Measurements from ENCODE around the gene GOLM1. TPM values are rescaled to one million over a fixed set of nuclear protein-coding genes. Genes with fewer than 3 reads are reported as not detected.

GOLM1 gene
- total RNA-seq, 1 experiment from 2014 or later = 75.1 TPM

DNA sequence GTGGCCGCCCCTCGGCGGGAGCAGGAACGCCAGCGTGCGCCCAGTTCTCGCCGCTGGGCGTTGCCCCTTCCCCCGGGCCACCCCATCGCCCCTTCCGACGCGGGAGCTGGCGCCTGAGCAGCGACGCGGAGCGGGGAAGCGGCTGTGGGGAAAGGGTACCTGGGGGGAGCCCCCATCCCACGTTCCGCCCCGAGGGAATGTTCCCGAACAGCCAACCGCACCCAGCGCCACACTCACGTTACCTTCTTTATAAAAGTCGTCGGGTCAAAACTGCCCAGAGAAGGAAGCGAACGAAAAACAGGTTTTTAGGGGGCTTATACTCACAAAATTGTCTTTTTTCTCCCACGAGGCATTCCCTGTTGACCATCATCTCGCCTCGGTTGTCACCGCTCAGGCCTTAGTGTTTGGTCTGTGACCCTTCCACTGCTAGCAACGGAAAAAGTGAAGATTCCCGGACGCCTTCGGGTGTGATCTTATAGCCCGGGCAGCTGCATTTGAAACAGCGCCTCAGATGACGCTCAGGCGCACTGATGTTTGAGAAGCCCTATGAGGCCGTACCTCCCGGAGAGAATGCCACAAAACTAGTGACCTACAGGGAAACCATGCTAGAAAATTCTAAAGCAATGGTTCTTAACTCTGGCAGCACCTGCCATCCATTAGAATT is 475 bp upstream of the GOLM1 start (continued):
- TF ChIP-seq, protein P1, sequence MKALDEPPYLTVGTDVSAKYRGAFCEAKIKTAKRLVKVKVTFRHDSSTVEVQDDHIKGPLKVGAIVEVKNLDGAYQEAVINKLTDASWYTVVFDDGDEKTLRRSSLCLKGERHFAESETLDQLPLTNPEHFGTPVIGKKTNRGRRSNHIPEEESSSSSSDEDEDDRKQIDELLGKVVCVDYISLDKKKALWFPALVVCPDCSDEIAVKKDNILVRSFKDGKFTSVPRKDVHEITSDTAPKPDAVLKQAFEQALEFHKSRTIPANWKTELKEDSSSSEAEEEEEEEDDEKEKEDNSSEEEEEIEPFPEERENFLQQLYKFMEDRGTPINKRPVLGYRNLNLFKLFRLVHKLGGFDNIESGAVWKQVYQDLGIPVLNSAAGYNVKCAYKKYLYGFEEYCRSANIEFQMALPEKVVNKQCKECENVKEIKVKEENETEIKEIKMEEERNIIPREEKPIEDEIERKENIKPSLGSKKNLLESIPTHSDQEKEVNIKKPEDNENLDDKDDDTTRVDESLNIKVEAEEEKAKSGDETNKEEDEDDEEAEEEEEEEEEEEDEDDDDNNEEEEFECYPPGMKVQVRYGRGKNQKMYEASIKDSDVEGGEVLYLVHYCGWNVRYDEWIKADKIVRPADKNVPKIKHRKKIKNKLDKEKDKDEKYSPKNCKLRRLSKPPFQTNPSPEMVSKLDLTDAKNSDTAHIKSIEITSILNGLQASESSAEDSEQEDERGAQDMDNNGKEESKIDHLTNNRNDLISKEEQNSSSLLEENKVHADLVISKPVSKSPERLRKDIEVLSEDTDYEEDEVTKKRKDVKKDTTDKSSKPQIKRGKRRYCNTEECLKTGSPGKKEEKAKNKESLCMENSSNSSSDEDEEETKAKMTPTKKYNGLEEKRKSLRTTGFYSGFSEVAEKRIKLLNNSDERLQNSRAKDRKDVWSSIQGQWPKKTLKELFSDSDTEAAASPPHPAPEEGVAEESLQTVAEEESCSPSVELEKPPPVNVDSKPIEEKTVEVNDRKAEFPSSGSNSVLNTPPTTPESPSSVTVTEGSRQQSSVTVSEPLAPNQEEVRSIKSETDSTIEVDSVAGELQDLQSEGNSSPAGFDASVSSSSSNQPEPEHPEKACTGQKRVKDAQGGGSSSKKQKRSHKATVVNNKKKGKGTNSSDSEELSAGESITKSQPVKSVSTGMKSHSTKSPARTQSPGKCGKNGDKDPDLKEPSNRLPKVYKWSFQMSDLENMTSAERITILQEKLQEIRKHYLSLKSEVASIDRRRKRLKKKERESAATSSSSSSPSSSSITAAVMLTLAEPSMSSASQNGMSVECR (CRISPR knock-in tag; IDR thresholded peaks at IDR 0.05; ENCODE audit: borderline replicate concordance) = peak; percentile 61; the same call in 1 of the 2 replicates
- TF ChIP-seq, protein P2, sequence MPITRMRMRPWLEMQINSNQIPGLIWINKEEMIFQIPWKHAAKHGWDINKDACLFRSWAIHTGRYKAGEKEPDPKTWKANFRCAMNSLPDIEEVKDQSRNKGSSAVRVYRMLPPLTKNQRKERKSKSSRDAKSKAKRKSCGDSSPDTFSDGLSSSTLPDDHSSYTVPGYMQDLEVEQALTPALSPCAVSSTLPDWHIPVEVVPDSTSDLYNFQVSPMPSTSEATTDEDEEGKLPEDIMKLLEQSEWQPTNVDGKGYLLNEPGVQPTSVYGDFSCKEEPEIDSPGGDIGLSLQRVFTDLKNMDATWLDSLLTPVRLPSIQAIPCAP (CRISPR knock-in tag; IDR thresholded peaks at IDR 0.05) = no peak
- TF ChIP-seq, protein P3, sequence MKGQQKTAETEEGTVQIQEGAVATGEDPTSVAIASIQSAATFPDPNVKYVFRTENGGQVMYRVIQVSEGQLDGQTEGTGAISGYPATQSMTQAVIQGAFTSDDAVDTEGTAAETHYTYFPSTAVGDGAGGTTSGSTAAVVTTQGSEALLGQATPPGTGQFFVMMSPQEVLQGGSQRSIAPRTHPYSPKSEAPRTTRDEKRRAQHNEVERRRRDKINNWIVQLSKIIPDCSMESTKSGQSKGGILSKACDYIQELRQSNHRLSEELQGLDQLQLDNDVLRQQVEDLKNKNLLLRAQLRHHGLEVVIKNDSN (CRISPR knock-in tag; IDR thresholded peaks at IDR 0.05) = no peak
- TF ChIP-seq PRRX2 (CRISPR knock-in tag; IDR thresholded peaks at IDR 0.05) (no peak), KAT7 (CRISPR knock-in tag; IDR thresholded peaks at IDR 0.05; ENCODE audit: borderline replicate concordance) (no peak; the same call in 1 of the 2 replicates), SOX15 (CRISPR knock-in tag; IDR thresholded peaks at IDR 0.05) (no peak), ZNF232 (CRISPR knock-in tag; IDR thresholded peaks at IDR 0.05) (no peak), MXD4 (CRISPR knock-in tag; IDR thresholded peaks at IDR 0.05; ENCODE audit: borderline replicate concordance) (no peak), TEAD4 (CRISPR knock-in tag; IDR thresholded peaks at IDR 0.05) (no peak), ETV6 (CRISPR knock-in tag; IDR thresholded peaks at IDR 0.05) (no peak), ZNF317 (CRISPR knock-in tag; IDR thresholded peaks at IDR 0.05; ENCODE audit: borderline replicate concordance, low read depth) (no peak), NR1H2 (CRISPR knock-in tag; IDR thresholded peaks at IDR 0.05) (no peak), CBFB (CRISPR knock-in tag; IDR thresholded peaks at IDR 0.05; ENCODE audit: low read depth) (no peak)
- TF ChIP-seq, protein P4, sequence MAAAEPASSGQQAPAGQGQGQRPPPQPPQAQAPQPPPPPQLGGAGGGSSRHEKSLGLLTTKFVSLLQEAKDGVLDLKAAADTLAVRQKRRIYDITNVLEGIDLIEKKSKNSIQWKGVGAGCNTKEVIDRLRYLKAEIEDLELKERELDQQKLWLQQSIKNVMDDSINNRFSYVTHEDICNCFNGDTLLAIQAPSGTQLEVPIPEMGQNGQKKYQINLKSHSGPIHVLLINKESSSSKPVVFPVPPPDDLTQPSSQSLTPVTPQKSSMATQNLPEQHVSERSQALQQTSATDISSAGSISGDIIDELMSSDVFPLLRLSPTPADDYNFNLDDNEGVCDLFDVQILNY (CRISPR knock-in tag; IDR thresholded peaks at IDR 0.05) = no peak
- TF ChIP-seq, protein P5, sequence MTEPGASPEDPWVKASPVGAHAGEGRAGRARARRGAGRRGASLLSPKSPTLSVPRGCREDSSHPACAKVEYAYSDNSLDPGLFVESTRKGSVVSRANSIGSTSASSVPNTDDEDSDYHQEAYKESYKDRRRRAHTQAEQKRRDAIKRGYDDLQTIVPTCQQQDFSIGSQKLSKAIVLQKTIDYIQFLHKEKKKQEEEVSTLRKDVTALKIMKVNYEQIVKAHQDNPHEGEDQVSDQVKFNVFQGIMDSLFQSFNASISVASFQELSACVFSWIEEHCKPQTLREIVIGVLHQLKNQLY (CRISPR knock-in tag; IDR thresholded peaks at IDR 0.05) = no peak
- TF ChIP-seq, protein P6, sequence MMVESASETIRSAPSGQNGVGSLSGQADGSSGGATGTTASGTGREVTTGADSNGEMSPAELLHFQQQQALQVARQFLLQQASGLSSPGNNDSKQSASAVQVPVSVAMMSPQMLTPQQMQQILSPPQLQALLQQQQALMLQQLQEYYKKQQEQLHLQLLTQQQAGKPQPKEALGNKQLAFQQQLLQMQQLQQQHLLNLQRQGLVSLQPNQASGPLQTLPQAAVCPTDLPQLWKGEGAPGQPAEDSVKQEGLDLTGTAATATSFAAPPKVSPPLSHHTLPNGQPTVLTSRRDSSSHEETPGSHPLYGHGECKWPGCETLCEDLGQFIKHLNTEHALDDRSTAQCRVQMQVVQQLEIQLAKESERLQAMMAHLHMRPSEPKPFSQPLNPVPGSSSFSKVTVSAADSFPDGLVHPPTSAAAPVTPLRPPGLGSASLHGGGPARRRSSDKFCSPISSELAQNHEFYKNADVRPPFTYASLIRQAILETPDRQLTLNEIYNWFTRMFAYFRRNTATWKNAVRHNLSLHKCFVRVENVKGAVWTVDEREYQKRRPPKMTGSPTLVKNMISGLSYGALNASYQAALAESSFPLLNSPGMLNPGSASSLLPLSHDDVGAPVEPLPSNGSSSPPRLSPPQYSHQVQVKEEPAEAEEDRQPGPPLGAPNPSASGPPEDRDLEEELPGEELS (CRISPR knock-in tag; IDR thresholded peaks at IDR 0.05) = no peak
- TF ChIP-seq, protein P7, sequence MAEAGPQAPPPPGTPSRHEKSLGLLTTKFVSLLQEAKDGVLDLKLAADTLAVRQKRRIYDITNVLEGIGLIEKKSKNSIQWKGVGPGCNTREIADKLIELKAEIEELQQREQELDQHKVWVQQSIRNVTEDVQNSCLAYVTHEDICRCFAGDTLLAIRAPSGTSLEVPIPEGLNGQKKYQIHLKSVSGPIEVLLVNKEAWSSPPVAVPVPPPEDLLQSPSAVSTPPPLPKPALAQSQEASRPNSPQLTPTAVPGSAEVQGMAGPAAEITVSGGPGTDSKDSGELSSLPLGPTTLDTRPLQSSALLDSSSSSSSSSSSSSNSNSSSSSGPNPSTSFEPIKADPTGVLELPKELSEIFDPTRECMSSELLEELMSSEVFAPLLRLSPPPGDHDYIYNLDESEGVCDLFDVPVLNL (CRISPR knock-in tag; IDR thresholded peaks at IDR 0.05; ENCODE audit: borderline replicate concordance, low read depth) = no peak
- TF ChIP-seq, protein P8, sequence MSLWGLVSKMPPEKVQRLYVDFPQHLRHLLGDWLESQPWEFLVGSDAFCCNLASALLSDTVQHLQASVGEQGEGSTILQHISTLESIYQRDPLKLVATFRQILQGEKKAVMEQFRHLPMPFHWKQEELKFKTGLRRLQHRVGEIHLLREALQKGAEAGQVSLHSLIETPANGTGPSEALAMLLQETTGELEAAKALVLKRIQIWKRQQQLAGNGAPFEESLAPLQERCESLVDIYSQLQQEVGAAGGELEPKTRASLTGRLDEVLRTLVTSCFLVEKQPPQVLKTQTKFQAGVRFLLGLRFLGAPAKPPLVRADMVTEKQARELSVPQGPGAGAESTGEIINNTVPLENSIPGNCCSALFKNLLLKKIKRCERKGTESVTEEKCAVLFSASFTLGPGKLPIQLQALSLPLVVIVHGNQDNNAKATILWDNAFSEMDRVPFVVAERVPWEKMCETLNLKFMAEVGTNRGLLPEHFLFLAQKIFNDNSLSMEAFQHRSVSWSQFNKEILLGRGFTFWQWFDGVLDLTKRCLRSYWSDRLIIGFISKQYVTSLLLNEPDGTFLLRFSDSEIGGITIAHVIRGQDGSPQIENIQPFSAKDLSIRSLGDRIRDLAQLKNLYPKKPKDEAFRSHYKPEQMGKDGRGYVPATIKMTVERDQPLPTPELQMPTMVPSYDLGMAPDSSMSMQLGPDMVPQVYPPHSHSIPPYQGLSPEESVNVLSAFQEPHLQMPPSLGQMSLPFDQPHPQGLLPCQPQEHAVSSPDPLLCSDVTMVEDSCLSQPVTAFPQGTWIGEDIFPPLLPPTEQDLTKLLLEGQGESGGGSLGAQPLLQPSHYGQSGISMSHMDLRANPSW (CRISPR knock-in tag; conservative IDR thresholded peaks at IDR 0.05; ENCODE audit: low read depth) = no peak
- TF ChIP-seq, protein P9, sequence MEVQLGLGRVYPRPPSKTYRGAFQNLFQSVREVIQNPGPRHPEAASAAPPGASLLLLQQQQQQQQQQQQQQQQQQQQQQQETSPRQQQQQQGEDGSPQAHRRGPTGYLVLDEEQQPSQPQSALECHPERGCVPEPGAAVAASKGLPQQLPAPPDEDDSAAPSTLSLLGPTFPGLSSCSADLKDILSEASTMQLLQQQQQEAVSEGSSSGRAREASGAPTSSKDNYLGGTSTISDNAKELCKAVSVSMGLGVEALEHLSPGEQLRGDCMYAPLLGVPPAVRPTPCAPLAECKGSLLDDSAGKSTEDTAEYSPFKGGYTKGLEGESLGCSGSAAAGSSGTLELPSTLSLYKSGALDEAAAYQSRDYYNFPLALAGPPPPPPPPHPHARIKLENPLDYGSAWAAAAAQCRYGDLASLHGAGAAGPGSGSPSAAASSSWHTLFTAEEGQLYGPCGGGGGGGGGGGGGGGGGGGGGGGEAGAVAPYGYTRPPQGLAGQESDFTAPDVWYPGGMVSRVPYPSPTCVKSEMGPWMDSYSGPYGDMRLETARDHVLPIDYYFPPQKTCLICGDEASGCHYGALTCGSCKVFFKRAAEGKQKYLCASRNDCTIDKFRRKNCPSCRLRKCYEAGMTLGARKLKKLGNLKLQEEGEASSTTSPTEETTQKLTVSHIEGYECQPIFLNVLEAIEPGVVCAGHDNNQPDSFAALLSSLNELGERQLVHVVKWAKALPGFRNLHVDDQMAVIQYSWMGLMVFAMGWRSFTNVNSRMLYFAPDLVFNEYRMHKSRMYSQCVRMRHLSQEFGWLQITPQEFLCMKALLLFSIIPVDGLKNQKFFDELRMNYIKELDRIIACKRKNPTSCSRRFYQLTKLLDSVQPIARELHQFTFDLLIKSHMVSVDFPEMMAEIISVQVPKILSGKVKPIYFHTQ (CRISPR knock-in tag; IDR thresholded peaks at IDR 0.05) = no peak
